Measurements from ENCODE around the gene NEURL1B. TPM values are rescaled to one million over a fixed set of nuclear protein-coding genes. Genes with fewer than 3 reads are reported as not detected.

The NEURL1B gene
- total RNA-seq, 1 experiment from 2014 or later = 2.8 TPM

- CTCF ChIA-PET = no interaction called here
- H3K27me3 Mint-ChIP-seq (ENCODE audit: unreplicated experiment) = peaks cover 61% of the 10 kb centered on the region
- intact Hi-C loops (cut with micrococcal nuclease; ENCODE audit: unreplicated experiment) = no loop called here
- H3K27ac Mint-ChIP-seq (ENCODE audit: unreplicated experiment) = no peak overlapping the region
- no peaks in the 10 kb centered on the region for H3K4me1 Mint-ChIP-seq (ENCODE audit: low read depth, unreplicated experiment)
- TF ChIP-seq, protein P1, sequence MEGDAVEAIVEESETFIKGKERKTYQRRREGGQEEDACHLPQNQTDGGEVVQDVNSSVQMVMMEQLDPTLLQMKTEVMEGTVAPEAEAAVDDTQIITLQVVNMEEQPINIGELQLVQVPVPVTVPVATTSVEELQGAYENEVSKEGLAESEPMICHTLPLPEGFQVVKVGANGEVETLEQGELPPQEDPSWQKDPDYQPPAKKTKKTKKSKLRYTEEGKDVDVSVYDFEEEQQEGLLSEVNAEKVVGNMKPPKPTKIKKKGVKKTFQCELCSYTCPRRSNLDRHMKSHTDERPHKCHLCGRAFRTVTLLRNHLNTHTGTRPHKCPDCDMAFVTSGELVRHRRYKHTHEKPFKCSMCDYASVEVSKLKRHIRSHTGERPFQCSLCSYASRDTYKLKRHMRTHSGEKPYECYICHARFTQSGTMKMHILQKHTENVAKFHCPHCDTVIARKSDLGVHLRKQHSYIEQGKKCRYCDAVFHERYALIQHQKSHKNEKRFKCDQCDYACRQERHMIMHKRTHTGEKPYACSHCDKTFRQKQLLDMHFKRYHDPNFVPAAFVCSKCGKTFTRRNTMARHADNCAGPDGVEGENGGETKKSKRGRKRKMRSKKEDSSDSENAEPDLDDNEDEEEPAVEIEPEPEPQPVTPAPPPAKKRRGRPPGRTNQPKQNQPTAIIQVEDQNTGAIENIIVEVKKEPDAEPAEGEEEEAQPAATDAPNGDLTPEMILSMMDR (IDR thresholded peaks at IDR 0.05; ENCODE audit: unreplicated experiment) = no peak
- H3K9me3 Mint-ChIP-seq (ENCODE audit: low read depth, unreplicated experiment) = no peaks in the 10 kb centered on the region
- no peaks in the 10 kb centered on the region for H3K36me3 Mint-ChIP-seq (ENCODE audit: insufficient read depth, unreplicated experiment)
- no peak overlapping the region for H3K4me3 Mint-ChIP-seq (ENCODE audit: low read depth, unreplicated experiment)
- no TSS peak for BruUV-seq (replicated peaks)
- no peak for DNase-seq
Measured at GRCh38 chr5:172596638-172597231, 44.3 kb upstream of the NEURL1B start.

- no peak overlapping the region for H3K4me3 Mint-ChIP-seq (ENCODE audit: low read depth, unreplicated experiment)
- H3K36me3 Mint-ChIP-seq (ENCODE audit: insufficient read depth, unreplicated experiment) = no peaks in the 10 kb centered on the region
- H3K27ac Mint-ChIP-seq (ENCODE audit: unreplicated experiment) = no peak overlapping the region
- H3K27me3 Mint-ChIP-seq (ENCODE audit: unreplicated experiment) = peaks cover 59% of the 10 kb centered on the region
- no peaks in the 10 kb centered on the region for H3K9me3 Mint-ChIP-seq (ENCODE audit: low read depth, unreplicated experiment)
- intact Hi-C loops (cut with micrococcal nuclease; ENCODE audit: unreplicated experiment) = no loop called here
- no peak for DNase-seq
- TF ChIP-seq, protein P1 (IDR thresholded peaks at IDR 0.05; ENCODE audit: unreplicated experiment) = no peak
- no peaks in the 10 kb centered on the region for H3K4me1 Mint-ChIP-seq (ENCODE audit: low read depth, unreplicated experiment)
- BruUV-seq (replicated peaks) = no TSS peak
- CTCF ChIA-PET = no interaction called here
Measured at GRCh38 chr5:172597755-172598155, 43.3 kb upstream of the NEURL1B start.

DNA sequence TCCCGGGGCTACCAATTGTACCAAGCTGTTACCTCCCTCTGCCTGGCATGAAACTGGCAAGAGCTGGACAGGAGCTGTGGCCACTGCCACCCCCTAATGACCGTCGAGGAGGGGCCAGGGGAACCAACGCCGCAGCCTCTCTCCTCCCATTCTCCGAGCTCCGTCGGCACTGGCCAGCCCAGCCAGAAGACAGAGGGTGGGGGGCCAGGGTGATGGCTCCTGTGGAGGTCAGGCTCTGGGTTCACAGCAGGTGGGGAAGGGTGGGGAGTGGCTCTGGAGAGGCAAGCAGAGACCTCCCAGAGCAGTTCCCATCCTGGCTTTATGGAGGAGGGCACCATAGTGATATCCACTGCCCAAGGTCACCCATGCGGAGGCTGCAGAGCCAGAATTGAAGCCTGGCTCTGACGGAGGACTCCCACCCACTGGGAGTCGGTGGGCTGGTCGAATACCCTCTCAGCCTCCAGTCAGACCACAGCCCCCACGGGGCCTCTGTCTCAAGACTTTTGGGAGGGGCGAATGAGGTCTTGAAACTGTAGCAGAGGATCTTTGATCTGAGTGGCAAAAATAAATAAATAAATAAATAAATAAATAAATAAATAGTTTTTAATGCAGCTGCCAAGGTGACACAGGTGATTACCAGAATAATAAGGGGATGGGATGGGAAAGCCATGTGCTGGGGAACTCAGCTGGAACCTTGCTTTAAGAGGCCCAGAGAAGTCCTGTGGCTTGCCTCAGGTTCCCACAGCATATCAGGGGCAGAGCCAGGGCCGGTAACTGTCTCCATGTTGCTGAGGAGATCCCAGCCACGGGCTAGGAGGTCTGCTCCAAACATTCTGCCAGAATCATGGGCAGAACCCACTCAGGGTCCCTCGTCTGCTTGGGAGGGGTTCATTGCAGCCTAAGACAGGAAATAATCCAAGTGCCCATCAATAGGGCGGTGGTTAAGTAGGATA lies 42.5 kb upstream of the NEURL1B start:
- Mint-ChIP-seq H3K9me3 (ENCODE audit: low read depth, unreplicated experiment) (no peaks in the 10 kb centered on the region), H3K4me3 (ENCODE audit: low read depth, unreplicated experiment) (no peak overlapping the region), H3K27ac (ENCODE audit: unreplicated experiment) (no peak overlapping the region), H3K27me3 (ENCODE audit: unreplicated experiment) (peaks cover 59% of the 10 kb centered on the region), H3K4me1 (ENCODE audit: low read depth, unreplicated experiment) (no peaks in the 10 kb centered on the region), H3K36me3 (ENCODE audit: insufficient read depth, unreplicated experiment) (no peaks in the 10 kb centered on the region)
- DNase-seq = no peak
- no TSS peak for BruUV-seq (replicated peaks)
- TF ChIP-seq, protein P1 (IDR thresholded peaks at IDR 0.05; ENCODE audit: unreplicated experiment) = no peak
- intact Hi-C loops (cut with micrococcal nuclease; ENCODE audit: unreplicated experiment) = no loop called here
- CTCF ChIA-PET = interaction anchor here (0.7 kb wide), 1 partner anchor 92 kb away, joined by 3 read pairs; no protein-coding TSS in a partner anchor

DNA sequence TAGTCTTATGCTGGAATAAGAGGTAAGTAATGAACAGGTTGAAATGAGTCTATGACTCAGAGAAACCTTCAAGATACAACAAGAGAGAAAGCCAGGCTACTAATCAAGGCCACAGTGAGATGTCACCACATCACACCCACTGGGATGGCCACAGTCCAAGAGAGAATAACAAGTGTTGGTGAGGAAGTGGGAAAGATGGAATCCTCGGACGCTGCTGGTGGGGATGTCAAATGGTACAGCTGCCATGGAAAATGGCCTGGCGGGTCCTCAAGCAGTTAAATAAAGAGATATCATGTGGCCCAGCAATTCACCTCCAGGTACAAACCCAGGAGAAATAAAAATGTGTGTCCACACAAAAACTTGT lies 41.9 kb upstream of the NEURL1B start:
- no peaks in the 10 kb centered on the region for H3K4me1 Mint-ChIP-seq (ENCODE audit: low read depth, unreplicated experiment)
- CTCF ChIA-PET = interaction anchor here (0.7 kb wide), 1 partner anchor 92 kb away, joined by 3 read pairs; no protein-coding TSS in a partner anchor
- TF ChIP-seq, protein P1 (IDR thresholded peaks at IDR 0.05; ENCODE audit: unreplicated experiment) = no peak
- H3K27ac Mint-ChIP-seq (ENCODE audit: unreplicated experiment) = no peak overlapping the region
- no TSS peak for BruUV-seq (replicated peaks)
- no peaks in the 10 kb centered on the region for H3K36me3 Mint-ChIP-seq (ENCODE audit: insufficient read depth, unreplicated experiment)
- H3K4me3 Mint-ChIP-seq (ENCODE audit: low read depth, unreplicated experiment) = no peak overlapping the region
- no peaks in the 10 kb centered on the region for H3K9me3 Mint-ChIP-seq (ENCODE audit: low read depth, unreplicated experiment)
- no peak for DNase-seq
- H3K27me3 Mint-ChIP-seq (ENCODE audit: unreplicated experiment) = peaks cover 59% of the 10 kb centered on the region
- intact Hi-C loops (cut with micrococcal nuclease; ENCODE audit: unreplicated experiment) = no loop called here

All from Calu3 (cell line).